Measurements from ENCODE around the gene MTERF4.

The MTERF4 gene, protein sequence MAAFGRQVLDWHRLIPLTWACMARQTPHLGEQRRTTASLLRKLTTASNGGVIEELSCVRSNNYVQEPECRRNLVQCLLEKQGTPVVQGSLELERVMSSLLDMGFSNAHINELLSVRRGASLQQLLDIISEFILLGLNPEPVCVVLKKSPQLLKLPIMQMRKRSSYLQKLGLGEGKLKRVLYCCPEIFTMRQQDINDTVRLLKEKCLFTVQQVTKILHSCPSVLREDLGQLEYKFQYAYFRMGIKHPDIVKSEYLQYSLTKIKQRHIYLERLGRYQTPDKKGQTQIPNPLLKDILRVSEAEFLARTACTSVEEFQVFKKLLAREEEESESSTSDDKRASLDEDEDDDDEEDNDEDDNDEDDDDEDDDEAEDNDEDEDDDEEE

GRCh38 chr2:241102239-241102803 is at the start of gene MTERF4:
Gene MTERF4 (minus strand): TSS chr2:241102287. CDS start chr2:241102273, 14 bp downstream.
- peak; percentile 82 to 86 for DNase-seq

DNA sequence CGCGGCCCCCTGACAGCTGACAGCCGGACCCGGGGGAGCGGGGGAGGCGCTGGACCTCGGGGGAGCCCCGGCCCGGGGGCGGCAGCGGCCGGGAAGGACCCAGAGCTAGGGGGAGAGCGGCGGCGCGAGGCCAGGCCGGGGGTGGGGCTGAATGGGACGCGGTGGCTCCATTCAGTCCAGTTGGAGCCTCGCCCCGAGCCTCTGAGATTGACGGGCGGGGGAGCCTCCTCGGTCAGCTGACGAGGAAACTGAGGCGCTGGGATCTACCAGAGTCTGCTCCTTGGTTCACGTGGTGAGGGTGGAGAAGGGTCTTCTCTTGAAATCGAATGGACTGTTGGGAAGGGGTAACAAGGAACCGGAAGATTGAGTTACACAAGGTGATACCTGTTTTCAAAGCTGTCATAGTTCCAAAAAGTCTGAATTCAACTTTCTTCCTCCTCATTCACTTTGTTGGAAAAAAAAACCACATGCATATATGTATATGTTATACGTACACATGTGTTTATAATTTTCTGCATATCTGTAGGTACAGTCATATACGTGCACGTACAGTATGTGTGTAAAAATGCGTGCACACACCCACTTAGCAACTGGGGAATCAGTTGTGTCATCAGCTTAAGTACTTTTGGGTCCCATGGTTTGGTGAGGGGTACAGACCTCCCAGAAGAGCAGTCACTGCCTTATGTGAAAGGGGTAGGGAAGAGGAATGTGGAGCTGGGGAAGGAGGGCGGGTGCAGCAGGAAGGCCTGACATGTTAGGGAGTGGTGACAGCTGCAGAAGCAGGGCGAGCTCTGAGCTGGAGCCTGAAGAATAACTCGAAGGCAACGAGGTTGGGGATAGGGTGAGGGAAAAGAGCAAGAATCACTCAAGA is 48.8 kb upstream of the MTERF4 start:
- DNase-seq = no peak

DNA sequence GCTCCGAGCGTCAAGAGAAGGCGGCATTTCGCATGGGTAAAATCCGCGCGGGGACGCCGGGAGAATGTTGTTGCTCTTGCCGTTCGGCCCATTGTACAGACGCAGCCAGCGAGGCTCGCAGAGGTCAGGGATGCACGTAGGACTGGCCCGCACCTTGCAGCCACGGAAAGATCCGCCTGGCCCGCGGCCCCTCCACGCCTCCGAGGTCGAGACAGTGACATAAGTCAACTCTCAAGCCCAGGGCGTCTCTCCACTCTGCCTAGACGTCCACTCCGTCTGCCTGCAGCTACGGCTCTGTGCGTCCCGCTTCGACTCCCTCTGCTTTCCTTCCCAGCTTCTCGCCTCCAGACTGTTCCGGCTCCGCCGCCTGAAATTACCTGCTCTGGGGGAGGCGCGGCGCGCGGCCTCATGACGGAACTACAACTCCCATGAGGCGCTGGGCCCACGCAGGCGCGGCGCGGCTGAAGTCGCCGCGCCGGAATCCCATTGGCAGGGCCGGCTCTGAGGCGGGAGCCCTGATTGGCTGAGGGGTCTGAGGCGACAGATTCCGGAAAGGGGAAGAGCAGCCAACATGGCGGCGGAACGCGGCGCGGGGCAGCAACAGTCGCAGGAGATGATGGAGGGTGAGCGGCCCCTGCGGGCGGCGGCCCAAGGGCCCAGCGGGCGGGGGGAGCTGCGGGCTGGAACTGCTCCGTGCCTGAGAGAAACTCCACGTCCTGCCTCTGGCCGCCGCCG is 48.0 kb upstream of the MTERF4 start, which contains the start of gene PPP1R7:
PPP1R7 (plus strand) TSS at position 543 of the 735 bp plus-strand sequence; CDS start at position 572, 29 bp downstream.
- peak; percentile 90 to 91 for DNase-seq

GRCh38 chr2:241149675-241149924 is 47.5 kb upstream of the MTERF4 start:
- DNase-seq = no peak

- DNase-seq = peak; percentile 86 to 87
Observed at GRCh38 chr2:241148891-241149674, 47.0 kb upstream of the MTERF4 start, which contains the start of gene PASK. Gene PASK (minus strand): TSS chr2:241149472. CDS start chr2:241143032, 6,440 bp downstream.

DNA sequence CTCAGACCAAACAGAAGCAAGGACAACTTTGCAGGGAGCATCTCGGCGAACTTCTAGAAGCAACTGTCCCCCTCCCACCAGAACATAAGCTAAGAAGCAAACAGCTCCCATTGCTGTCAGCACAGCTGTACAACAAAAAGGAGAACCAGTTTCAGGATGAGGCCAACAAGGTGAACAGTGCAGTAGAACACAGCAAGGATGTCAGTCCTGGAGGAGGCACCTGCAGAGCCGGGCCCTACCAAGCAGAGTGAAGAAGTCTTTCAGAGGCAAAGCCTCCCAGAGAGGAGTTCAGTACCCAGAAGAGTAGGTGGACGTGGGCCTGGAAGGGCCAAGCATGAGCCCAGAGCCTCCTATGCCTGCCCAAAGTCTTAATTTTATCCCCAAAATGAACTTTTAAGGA is 46.2 kb upstream of the MTERF4 start:
- DNase-seq = no peak

- no peak for DNase-seq
Observed at GRCh38 chr2:241147336-241147735, 45.2 kb upstream of the MTERF4 start.

DNA sequence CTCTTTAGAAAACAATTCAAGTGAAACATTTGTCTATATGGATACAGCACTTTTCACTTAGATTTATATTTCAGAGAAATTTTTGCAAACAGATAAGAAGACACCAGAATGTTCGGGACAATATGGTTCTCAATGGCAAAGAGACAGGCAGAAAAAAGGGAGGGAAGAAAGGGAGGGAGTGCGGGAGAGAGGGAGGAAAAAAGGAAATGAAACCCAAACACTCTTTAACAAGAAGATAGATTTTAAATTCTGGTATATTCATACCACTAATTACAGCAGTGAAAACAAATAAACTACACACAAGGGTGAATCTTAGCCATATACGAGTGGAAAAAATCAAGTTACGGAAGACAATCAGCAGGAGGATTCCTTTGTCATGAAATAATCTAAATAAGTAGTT is 44.2 kb upstream of the MTERF4 start:
- DNase-seq = no peak

DNA sequence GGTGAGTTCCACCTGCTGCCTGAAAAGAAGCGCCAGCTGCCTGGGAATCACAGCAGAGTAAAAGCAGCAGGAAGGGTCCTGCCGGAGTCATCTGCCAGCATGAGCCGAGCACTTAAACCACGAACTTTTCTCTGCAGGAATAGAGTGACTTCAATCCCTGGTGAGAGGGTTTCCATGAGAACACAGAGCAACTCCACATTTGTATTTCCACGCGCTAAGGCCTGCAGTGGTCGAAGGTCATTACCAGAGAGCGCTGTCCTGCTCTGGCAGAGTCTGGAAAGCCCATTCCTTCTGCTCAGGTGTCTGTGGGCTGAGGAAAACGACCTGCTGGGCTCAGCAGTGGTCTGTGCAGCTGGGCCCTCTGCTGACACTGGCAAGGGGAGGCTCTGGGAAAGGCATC is 40.5 kb upstream of the MTERF4 start:
- DNase-seq = no peak

DNA sequence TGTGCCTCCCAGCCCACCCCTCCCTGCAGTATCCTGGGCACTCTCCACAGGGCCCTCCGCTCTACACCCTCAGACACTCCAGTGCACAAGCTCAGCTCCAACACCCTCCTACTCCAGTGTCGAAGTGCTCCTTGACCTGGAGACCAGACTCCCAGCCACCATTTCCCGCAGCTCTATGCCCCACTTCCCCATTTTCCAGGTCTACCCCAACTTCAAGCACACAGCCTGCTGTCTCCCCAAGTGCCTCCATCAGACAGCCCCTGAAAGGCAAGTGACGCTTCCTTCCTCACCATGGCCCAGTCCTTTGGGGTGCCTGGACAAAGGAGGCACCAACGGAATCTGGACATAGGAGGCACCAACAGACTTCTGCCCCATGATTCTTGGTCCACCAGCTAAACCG is 40.0 kb upstream of the MTERF4 start:
- DNase-seq = no peak

GRCh38 chr2:241141214-241141770 is 39.2 kb upstream of the MTERF4 start:
- no peak for DNase-seq

DNA sequence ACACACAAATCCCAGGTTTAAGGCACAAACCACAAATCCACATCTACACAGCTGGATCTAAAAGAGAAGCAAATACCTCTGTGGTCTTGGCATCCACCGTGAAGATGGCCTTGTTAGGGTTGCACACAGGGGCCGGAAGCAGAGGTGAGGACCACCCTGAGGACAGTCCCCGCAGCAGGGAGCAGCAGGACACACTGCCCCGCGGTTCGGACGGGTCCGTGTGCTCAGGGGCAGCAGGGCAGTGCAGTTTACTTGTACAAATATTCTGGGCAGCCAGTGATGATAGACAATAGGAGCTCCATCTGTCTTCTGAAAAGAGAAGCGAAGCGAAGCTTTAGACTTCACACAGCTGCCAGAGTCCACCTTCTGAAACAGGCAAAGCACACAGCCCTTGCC is 38.4 kb upstream of the MTERF4 start:
- no peak for DNase-seq

GRCh38 chr2:241139531-241140444 is 37.7 kb upstream of the MTERF4 start:
- DNase-seq = no peak

DNA sequence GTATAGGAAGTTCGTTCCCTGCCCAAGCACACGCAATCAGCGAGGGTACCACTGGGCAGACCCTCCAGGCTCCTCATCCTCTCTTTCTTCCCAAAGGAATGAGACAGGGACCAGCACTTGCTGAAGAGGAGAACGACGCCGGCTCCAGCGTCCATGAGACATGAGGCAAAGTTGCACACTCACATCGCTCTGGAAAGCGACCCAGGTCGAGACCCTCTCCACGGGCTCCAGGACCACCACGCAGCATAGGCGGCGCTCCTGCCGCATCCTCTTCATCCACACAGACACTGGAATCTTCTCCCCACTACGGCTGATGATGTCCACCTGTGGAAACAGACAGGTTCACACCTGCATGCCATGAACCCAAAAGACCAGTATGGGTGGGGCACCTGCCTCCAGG is 36.4 kb upstream of the MTERF4 start:
- no peak for DNase-seq

DNA sequence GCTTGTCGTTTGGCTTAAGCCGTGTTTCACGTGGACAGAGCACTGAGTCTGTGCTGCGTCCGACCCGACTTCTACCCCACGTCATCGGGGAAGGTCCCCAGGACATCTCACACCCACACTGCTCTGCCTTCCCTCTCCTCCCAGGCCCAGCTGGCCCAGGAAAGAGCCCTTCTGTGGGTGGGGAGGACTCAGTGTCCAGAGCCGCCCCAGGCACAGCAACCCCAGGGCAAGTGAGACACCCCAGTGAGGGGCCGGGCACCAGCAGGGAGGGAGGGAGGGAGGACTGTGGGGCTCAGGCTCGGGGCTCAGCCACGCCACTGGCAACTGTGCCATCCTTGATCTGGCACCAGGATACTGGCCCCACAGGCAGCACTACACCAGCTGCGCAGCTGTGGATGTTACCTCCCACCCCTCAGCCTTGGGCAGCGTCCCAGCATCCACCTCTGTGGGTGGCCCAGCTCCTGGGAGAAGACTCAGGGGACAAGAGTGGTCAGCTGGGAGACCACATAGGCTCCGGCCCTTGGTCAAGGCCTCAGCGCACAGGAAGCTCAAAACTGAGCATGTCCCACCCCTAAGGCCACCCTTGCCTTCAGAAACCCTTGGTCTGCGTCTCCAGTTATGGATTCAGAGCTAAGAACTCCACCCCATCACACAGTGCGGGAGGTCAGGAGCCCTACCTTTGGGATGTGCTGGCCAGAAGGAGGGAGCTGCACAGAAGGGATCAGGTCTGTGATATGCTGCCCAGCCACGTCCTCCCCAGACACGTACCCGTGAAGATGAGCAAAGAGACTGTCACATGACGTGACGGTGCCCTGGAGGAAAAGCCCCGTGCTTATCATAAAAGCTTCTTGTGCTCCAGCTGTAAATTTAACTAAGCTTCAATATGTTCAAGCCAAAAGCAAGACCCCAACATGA is 35.4 kb upstream of the MTERF4 start:
- no peak for DNase-seq

DNA sequence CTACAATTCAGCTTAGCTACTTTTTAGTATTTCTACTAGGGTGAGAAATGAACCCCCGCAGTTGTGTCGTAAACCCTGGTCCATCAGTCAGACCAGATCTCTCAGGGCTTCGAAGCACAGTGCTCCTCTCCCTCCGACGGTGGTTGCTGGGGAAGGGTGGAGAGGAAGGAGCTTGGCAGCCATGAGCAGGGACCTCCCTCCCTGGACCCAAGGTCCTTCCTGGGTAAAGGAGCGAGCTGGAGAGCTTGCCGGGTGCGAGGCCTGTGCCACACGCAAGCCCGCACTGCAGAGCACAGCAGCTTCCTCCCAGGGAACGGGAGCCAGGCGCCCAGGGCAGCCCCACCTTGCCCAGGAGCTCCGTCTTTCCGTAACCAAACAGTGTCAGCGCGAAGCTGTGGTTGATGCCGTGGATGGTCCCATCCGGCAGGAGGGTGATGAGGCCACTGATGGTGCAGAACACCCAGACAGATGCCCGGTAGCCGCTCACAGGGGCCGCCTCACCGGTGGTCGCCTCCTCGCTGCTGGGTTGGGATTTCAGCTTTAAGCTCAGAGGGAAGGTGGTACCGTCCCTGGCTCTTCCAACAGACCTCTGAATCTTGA is 34.7 kb upstream of the MTERF4 start:
- no peak for DNase-seq

- no peak for DNase-seq
Observed at GRCh38 chr2:241136191-241136590, 34.1 kb upstream of the MTERF4 start.

DNA sequence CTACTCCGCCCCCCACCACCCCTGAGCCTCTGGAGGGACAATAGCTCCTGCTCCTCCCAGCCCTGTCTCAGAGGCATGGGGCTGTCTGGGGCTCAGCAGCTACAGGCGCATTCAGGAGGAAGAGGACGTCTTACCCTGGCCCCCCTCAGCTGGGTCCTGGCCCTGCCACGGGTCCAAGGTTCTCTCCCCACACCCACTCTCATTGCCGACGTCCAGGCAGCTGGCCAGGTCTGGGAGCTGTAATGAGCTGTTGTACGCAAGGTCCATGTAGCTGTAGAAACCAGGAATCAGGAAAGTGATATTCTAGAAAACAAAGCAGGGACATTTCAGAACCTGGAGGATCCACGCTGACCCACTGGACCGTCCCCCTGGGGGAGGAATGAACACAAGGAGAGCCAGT is 33.6 kb upstream of the MTERF4 start:
- DNase-seq = no peak

DNA sequence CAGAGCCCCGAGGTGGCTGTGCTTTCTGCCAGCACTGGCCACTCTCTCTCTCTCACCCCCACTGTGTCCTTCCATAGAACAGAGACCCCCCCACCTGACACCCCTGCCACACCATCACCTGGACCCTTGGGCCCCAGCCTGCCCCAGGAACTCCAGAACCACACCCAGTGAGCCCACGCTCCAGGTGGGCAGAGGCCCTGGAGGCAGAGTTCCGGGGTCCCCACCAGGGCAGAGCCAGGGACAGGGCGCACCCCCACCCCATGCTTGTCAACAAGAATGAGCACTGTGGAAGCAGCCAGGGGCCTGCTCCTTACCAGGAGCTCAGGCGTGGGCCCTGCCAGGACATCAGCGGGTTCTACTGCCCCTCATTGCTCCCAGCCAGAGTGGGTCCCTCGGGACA is 32.6 kb upstream of the MTERF4 start:
- DNase-seq = no peak
